ENCODE results near the gene RNF31.

RNF31 gene

DNA sequence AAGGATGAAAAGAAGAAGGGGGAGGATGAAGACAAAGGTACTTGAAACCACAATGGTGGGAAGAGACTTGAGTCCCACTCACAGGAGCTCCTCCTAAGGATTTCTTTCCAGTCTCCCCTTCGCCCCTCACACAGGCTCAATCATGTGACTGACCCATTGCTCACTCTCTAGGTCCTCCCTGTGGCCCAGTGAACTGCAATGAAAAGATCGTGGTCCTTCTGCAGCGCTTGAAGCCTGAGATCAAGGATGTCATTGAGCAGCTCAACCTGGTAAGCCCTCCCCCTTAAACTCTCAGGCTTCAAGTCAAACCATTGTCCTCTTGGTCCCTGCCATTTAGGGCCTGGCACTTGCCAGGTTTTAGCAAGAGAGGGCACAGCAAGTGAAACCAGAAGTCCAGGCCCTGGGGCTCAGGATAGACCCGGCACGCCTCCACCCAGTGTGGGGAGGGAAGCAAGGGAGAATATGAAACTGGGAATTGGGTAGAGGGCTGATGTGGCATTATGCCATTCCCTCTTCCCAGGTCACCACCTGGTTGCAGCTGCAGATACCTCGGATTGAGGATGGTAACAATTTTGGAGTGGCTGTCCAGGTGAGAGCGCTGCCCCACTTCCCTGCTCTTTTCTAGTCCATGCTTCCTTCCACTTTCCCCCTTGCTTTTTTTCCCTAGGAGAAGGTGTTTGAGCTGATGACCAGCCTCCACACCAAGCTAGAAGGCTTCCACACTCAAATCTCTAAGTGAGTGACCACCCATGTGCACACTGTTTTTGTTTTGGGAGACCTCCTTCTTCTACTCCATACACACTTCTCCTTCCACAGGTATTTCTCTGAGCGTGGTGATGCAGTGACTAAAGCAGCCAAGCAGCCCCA lies 9.5 kb upstream of the RNF31 start:
- no peak for DNase-seq (ENCODE audit: low read depth in 3 of 3)

- no peak for DNase-seq (ENCODE audit: low read depth in 3 of 3)
Observed at GRCh38 chr14:24138396-24139271, 8.7 kb upstream of the RNF31 start.

- peak in 1 of 3 donors; percentile 19 for DNase-seq (ENCODE audit: low read depth in 3 of 3)
Observed at GRCh38 chr14:24139272-24139934, 7.9 kb upstream of the RNF31 start.

DNA sequence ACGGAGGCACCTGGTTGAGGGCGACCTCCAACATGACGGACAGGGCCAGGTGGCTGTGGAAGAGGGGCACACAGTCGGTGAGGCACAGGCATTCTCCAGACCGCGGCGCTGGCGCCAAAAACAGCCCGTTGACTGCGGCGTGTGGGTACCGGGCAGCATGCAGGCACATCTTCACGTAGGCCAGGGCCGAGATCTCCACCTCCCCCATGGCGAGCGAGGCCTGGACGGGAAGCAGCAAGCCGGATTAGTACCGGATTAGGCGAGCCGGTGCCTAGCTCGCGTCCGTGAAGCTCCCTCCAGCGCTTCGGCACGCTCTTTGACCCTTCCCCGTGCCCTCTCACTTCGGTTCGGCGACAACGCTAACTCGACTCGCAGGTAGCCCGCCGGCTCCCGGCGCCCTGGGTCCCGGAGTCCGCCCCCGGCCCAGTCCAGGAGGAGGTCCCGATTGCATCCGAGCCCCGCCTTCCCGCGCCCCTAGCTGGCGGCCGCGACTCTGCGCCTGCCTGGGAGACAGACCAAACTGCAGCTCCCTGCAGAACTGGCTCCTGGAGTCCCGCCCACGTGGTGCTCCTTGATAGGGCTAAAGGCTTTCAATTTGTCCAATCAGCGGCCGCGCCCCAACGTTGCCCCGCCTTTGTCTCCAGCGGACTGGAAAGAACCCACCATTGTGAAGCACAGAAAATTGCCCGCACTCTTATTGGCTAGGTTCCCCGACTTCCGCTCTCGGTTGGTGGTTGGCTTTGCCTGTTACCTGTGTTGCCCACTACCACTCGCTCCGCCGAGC lies 6.0 kb upstream of the RNF31 start, which contains the start of gene EMC9:
Gene EMC9, minus strand, starts transcription at position 495 of the 784 bp plus-strand sequence. Its CDS starts 287 bp downstream, at position 208.
- peak; percentile 99 to 100 (median 100) for DNase-seq (ENCODE audit: low read depth in 3 of 3)

DNA sequence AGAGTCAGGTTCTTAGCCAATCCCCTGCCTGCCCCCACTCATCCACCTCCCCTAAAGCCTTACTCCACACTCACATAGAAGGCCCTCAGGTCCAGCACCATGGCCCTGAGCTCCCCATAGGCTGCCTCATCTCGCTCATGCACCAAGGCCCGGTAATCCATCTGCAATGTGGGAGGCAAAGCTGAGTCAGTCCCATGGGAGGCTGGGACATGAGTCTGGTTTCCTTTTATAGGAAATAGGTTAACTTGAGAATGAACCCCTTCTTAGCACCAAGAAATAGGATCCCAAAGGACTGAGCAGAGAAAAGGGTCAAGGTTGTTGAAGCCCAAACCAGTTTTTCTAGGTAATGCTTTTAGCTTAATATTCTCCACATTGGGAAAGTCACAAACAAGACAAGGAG lies 3.8 kb upstream of the RNF31 start:
- no peak for DNase-seq (ENCODE audit: low read depth in 3 of 3)

DNA sequence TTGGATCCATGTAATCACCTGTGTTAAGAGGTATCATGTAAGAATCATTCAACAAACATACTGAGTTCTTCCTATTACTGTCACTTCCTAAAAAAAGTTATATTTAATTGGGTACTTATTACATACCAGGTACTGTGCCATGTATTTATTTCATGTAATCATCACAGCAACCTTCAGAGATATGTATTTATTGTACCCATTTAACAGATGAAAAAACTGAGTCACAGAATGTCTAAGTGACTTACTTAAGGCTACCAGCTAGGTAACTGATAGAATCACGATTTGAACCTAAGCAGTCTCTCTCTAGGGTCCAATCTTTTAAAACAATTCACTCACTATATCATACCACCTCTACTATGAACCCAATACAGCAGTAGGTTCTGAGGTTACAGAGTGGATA lies 2.8 kb upstream of the RNF31 start:
- no peak for DNase-seq (ENCODE audit: low read depth in 3 of 3)

DNA sequence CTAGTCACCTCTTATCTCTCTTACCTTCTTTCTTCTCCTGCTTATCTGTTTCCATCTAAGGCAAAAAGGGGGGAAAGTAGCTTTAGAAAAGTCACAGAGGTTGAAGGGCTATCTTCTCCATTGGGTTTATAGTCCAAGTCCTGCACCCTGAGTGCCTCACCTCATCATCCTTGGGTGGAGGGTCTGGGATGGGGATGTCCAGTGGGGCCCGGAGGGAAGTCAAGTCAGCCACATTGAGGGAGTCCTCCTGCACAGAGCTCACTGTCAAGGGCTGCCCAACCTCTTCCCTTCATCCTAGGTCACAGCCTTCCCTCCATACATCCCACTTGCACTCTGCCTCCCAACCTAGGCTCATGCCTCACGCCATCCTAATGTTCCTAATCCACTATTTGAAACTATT lies 2.1 kb upstream of the RNF31 start:
- no peak for DNase-seq (ENCODE audit: low read depth in 3 of 3)

DNA sequence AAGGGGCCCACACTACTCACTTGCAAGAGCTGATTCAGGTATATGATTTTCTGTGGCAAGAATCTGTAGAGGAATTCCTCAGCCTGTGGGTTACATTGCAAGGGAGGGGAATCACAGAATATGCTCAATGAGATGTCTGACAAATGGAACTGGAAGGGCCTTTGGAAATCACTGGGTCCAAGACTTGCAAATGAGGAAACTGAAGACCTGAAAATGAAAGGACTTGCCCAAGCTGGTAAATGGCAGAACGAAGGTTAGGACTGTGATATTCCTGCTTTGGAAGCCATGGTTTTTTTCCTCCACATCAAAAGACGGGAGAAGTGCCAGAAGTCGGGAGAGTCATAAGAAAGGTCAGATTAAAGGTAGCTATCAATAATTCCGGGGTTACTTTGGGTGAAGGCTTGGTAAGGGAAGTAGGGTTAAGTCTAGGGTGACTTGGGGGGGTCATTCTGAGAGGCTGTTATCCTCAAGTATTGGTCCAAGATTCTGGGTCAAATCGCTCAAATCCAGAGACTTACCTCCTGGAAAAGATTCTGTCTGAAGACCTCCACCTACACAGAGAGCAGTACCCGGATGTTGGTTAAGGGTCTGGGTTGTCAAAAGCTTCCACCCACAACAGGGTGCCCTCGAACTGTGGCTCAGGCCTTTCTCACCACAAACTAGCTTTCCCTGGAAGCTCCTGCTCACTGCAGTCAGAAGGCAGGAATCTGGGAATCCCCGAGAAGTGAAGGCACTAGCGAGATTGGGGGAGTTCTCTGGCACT lies 1.4 kb upstream of the RNF31 start:
- DNase-seq (ENCODE audit: low read depth in 3 of 3): no peak

DNA sequence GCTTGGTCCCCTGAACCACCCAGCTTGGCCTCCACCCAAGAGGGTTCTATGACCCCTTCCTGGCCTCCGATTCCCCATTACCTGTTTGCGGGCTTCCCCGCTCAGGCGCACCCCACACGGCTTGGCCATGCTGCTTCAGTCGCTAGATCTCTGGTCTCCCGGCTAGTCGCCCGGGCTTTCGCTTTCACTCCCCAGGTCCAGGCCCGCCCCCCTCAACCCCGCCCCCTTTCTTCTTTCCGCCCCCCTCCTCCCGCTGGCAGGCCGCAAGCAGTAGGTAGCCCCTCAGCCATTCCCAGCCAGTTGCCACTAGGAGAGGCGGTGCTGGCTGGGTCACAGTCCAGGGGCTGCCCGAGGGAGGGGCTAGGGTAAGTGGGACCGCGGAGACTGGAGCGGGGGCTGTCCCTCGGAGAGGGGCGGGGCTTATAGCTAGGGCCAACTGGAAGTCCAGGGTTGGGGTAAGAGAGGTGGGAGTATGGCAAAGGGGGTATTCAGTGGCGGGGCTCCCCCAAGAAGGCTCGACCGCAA lies 783 bp upstream of the RNF31 start, which contains the start of gene PSME2:
Gene PSME2, minus strand, starts transcription at position 158 of the 525 bp plus-strand sequence. Its CDS starts 29 bp downstream, at position 129.
- peak; percentile 86 to 91 (median 89) for DNase-seq (ENCODE audit: low read depth in 3 of 3)

DNA sequence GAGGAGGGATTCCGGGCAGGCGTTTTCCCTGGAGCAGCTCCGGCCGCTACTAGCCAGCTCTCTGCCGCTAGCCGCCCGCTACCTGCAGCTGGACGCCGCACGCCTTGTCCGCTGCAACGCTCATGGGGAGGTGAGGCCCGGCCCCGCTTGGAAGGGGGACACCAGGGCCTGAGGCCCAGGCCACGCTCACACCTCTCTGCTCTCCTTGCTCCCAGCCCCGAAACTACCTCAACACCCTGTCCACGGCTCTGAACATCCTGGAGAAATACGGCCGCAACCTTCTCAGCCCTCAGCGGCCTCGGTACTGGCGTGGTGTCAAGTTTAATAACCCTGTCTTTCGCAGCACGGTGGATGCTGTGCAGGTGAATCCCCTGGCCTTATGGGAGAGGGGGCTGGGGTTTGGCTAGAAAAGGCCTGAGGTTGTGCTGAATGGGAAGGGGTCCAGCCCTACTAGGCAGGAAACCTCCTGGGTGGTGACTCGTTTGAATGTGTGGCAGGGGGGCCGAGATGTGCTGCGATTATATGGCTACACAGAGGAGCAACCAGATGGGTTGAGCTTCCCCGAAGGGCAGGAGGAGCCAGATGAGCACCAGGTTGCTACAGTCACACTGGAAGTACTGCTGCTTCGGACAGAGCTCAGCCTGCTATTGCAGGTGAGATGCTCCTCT lies 597 bp downstream of the RNF31 start:
- no peak for DNase-seq (ENCODE audit: low read depth in 3 of 3)

GRCh38 chr14:24149302-24149969 lies 2.1 kb downstream of the RNF31 start:
- no peak for DNase-seq (ENCODE audit: low read depth in 3 of 3)

GRCh38 chr14:24150061-24150460 lies 2.8 kb downstream of the RNF31 start:
- no peak for DNase-seq (ENCODE audit: low read depth in 3 of 3)

DNA sequence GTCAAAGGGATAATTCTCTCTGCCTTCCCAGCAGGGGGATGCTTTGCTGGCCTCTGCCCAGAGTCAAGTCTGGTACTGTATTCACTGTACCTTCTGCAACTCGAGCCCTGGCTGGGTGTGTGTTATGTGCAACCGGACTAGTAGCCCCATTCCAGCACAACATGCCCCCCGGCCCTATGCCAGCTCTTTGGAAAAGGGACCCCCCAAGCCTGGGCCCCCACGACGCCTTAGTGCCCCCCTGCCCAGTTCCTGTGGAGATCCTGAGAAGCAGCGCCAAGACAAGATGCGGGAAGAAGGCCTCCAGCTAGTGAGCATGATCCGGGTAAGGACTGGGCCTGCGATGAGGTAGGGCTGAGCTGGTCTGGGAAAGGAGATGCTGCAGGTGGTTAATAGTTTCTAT lies 3.3 kb downstream of the RNF31 start:
- no peak for DNase-seq (ENCODE audit: low read depth in 3 of 3)

DNA sequence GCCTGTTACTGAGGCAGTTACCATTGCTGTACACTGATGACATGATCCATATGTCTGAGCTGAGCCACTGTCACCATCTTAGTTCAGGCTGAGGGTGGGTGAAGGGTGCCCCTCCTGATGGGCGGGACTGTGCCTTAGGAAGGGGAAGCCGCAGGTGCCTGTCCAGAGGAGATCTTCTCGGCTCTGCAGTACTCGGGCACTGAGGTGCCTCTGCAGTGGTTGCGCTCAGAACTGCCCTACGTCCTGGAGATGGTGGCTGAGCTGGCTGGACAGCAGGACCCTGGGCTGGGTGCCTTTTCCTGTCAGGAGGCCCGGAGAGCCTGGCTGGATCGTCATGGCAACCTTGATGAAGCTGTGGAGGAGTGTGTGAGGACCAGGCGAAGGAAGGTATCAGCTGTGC lies 3.7 kb downstream of the RNF31 start:
- no peak for DNase-seq (ENCODE audit: low read depth in 3 of 3)

DNA sequence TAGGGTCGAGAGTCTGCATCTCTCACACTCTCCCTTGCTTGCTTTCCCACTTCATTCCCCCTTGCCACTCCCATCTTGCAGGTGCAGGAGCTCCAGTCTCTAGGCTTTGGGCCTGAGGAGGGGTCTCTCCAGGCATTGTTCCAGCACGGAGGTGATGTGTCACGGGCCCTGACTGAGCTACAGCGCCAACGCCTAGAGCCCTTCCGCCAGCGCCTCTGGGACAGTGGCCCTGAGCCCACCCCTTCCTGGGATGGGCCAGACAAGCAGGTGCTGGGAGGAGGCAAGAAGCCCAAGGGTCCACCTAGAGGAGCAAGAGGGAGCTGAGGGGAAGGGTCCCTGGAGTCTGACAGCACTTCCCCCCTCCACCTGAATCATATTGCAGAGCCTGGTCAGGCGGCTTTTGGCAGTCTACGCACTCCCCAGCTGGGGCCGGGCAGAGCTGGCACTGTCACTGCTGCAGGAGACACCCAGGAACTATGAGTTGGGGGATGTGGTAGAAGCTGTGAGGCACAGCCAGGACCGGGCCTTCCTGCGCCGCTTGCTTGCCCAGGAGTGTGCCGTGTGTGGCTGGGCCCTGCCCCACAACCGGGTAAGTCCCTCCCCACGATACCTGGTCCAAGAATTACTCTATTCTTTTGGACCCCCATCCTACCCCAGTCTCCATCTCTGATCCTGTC lies 4.2 kb downstream of the RNF31 start:
- no peak for DNase-seq (ENCODE audit: low read depth in 3 of 3)

GRCh38 chr14:24155100-24155499 lies 7.8 kb downstream of the RNF31 start:
- DNase-seq (ENCODE audit: low read depth in 3 of 3): no peak

DNA sequence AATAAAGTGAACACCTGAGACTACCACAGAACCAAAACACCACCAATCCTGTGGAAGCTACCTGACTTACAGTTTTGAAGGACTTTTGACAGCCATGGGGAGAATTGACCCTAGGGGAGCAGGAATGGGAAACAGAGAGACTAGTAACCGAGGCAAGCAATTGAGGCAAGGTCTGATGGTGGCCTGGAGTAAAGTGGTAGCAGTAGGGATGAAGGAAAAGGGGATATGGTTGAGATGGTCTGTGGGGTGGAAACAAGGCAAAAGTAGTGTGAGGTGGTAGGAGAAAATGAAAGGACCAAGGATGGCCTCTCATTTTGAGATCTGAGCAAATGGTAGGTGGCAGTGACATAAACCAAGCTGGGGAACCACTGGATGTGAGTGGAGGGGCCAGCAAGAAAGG lies 9.5 kb downstream of the RNF31 start:
- DNase-seq (ENCODE audit: low read depth in 3 of 3): no peak

GRCh38 chr14:24157331-24157730 lies 10.0 kb downstream of the RNF31 start:
- DNase-seq (ENCODE audit: low read depth in 3 of 3): no peak

All from stimulated activated CD4-positive, alpha-beta T cell treated with anti-CD3 and anti-CD28 coated beads, TNF-alpha, amount 100 ng/mL, for 48 hours (primary cell).